SK-N-MC (cell line): Measurements from ENCODE around the gene TCF7L2.

Experiments used
- EZH2 ChIP-seq: fragments of 200-600 bp; sonication (generic); IDR thresholded peaks from one replicate; pipeline ENCODE4 v1.6.1; 2017; ENCODE audit warnings: antibody characterized with exemption
- FOXP2 ChIP-seq: optimal IDR thresholded peaks from 2 replicates; pipeline ENCODE3; 2011; ENCODE audit warnings: mild to moderate bottlenecking, moderate library complexity; ENCODE audit not compliant: insufficient read depth; ENCODE audit errors: extremely low read length, control extremely low read depth
- POLR2AphosphoS5 ChIP-seq: IDR thresholded peaks from 2 replicates; pipeline ENCODE4 v1.6.1; 2012; ENCODE audit warnings: mild to moderate bottlenecking, low read depth, low read length, borderline replicate concordance

- TF ChIP-seq EZH2: no peak
- TF ChIP-seq POLR2AphosphoS5: no peak
- no peak for TF ChIP-seq FOXP2
Measured at GRCh38 chr10:113080925-113081229, 130.8 kb downstream of the TCF7L2 start.
